ENCODE measurements around the gene ITSN1.

ITSN1 gene

DNA sequence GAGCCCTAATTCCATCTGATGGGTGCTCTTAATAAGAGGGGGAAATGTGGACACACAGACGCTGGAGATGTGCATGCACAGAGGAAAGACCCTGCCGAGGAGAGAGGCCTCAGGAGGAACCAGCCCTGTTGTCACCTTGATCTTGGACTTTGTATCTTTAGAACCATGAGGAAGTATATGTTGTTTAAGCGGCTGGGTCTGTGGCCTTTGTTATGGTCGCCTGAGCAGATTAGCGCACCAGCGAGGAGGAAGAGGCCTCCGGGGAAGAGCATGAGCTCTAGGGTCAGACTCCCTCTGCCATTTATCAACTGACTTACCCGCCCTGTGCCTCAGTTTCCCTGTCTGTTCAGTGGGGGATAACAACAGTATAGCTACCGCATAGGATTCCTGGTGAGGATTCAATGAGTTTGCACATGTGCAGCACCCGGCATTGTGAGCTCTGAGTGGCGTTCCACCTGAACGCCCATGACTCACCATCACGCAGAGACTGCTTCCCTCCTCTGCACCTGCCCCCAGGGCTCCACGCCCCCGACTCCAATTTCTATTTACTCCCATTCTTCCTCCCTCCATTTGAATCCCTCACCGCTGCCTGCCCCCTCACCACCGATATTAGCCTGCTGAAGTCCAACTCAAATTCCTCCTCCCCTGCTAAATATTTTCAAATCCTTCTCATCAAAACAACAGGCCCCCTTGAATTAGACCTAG lies 206.1 kb downstream of the ITSN1 start:
- TF ChIP-seq NFIC (IDR thresholded peaks at IDR 0.05) (0 out of 2 replicates have a peak, but pooled peaks have one; percentile 15), RAD21 (IDR thresholded peaks at IDR 0.05; ENCODE audit: low read depth) (no peak; the same call in 1 of the 2 replicates), FOXM1 (IDR thresholded peaks at IDR 0.05; ENCODE audit: borderline replicate concordance, low read depth) (no peak; the same call in 1 of the 2 replicates), TCF12 (IDR thresholded peaks at IDR 0.05; ENCODE audit: low read depth) (peak; percentile 82), TEAD4 (IDR thresholded peaks at IDR 0.05) (peak; percentile 53), EGR1 (IDR thresholded peaks at IDR 0.05) (peak; percentile 54; the same call in 1 of the 2 replicates), CEBPB (IDR thresholded peaks at IDR 0.05) (no peak), EP300 (IDR thresholded peaks at IDR 0.05; ENCODE audit: borderline replicate concordance) (peak; percentile 78), CREB1 (IDR thresholded peaks at IDR 0.05; ENCODE audit: low read depth) (no peak), YY1 (IDR thresholded peaks at IDR 0.05; ENCODE audit: low read depth) (no peak; the same call in 1 of the 2 replicates), ZBTB7A (IDR thresholded peaks at IDR 0.05; ENCODE audit: low read depth) (peak; percentile 88), TAF1 (IDR thresholded peaks at IDR 0.05; ENCODE audit: low read depth) (0 out of 2 replicates have a peak, but pooled peaks have one; percentile 25)
- TF ChIP-seq, protein P1, sequence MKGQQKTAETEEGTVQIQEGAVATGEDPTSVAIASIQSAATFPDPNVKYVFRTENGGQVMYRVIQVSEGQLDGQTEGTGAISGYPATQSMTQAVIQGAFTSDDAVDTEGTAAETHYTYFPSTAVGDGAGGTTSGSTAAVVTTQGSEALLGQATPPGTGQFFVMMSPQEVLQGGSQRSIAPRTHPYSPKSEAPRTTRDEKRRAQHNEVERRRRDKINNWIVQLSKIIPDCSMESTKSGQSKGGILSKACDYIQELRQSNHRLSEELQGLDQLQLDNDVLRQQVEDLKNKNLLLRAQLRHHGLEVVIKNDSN (IDR thresholded peaks at IDR 0.05) = 0 out of 2 replicates have a peak, but pooled peaks have one; percentile 20
- TF ChIP-seq, protein P2, sequence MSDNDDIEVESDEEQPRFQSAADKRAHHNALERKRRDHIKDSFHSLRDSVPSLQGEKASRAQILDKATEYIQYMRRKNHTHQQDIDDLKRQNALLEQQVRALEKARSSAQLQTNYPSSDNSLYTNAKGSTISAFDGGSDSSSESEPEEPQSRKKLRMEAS (IDR thresholded peaks at IDR 0.05) = peak; percentile 82
- TF ChIP-seq, protein P3, sequence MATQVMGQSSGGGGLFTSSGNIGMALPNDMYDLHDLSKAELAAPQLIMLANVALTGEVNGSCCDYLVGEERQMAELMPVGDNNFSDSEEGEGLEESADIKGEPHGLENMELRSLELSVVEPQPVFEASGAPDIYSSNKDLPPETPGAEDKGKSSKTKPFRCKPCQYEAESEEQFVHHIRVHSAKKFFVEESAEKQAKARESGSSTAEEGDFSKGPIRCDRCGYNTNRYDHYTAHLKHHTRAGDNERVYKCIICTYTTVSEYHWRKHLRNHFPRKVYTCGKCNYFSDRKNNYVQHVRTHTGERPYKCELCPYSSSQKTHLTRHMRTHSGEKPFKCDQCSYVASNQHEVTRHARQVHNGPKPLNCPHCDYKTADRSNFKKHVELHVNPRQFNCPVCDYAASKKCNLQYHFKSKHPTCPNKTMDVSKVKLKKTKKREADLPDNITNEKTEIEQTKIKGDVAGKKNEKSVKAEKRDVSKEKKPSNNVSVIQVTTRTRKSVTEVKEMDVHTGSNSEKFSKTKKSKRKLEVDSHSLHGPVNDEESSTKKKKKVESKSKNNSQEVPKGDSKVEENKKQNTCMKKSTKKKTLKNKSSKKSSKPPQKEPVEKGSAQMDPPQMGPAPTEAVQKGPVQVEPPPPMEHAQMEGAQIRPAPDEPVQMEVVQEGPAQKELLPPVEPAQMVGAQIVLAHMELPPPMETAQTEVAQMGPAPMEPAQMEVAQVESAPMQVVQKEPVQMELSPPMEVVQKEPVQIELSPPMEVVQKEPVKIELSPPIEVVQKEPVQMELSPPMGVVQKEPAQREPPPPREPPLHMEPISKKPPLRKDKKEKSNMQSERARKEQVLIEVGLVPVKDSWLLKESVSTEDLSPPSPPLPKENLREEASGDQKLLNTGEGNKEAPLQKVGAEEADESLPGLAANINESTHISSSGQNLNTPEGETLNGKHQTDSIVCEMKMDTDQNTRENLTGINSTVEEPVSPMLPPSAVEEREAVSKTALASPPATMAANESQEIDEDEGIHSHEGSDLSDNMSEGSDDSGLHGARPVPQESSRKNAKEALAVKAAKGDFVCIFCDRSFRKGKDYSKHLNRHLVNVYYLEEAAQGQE (IDR thresholded peaks at IDR 0.05; ENCODE audit: low read depth) = no peak

DNA sequence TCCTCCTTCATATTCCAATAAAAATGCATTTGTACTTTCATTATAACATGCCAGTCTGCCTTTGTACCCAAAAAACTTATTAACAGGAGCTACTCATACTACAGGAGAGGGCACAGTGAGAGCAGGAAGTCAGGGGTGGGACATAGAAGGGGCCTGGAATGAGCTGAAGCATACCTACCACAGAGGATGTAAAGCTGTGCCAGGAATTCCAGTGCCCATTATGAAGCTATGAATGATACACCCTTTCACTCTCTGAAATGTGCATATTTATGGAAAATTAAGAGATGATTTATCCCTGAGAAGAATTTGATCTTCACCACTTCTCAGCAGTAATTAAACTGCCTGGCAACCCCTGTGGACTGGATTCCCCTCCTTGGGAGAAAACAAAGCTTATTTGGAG lies 207.5 kb downstream of the ITSN1 start:
- TF ChIP-seq RAD21 (IDR thresholded peaks at IDR 0.05; ENCODE audit: low read depth) = 0 out of 2 replicates have a peak, but pooled peaks have one; percentile 1
- TF ChIP-seq TCF12 (IDR thresholded peaks at IDR 0.05; ENCODE audit: low read depth) = 0 out of 2 replicates have a peak, but pooled peaks have one; percentile 43
- TF ChIP-seq YY1 (IDR thresholded peaks at IDR 0.05; ENCODE audit: low read depth) = no peak
- TF ChIP-seq, protein P2 (IDR thresholded peaks at IDR 0.05) = no peak
- TF ChIP-seq CEBPB (IDR thresholded peaks at IDR 0.05) = no peak
- TF ChIP-seq CREB1 (IDR thresholded peaks at IDR 0.05; ENCODE audit: low read depth) = no peak
- TF ChIP-seq, protein P3 (IDR thresholded peaks at IDR 0.05; ENCODE audit: low read depth) = no peak
- TF ChIP-seq, protein P1 (IDR thresholded peaks at IDR 0.05) = no peak
- peak; percentile 55 for TF ChIP-seq NFIC (IDR thresholded peaks at IDR 0.05)
- TF ChIP-seq EP300 (IDR thresholded peaks at IDR 0.05; ENCODE audit: borderline replicate concordance) = peak; percentile 73; the same call in 1 of the 2 replicates
- TF ChIP-seq FOXM1 (IDR thresholded peaks at IDR 0.05; ENCODE audit: borderline replicate concordance, low read depth) = no peak
- peak; percentile 88 for TF ChIP-seq TEAD4 (IDR thresholded peaks at IDR 0.05)
- TF ChIP-seq TAF1 (IDR thresholded peaks at IDR 0.05; ENCODE audit: low read depth) = no peak
- TF ChIP-seq EGR1 (IDR thresholded peaks at IDR 0.05) = no peak
- 0 out of 2 replicates have a peak, but pooled peaks have one; percentile 28 for TF ChIP-seq ZBTB7A (IDR thresholded peaks at IDR 0.05; ENCODE audit: low read depth)

DNA sequence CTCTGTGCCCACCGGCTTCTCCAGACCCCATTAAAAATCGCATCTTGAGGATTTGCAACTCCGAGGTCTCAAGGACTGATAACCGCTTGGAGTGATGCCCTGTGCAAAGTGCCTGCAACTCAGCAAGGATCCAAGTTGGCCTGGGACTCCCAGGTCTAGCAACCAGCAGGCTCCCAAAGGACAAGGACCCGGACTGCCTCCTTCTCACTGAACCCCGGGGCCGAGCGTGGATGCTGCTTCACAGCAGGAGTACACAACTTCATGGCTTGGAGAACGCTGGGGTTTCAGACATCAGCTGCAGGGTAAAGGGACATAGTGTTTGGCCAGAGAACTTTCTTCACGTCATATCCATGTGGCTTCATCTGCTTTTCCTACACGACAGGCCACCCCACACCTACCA lies 208.1 kb downstream of the ITSN1 start:
- no peak for TF ChIP-seq EP300 (IDR thresholded peaks at IDR 0.05; ENCODE audit: borderline replicate concordance)
- TF ChIP-seq RAD21 (IDR thresholded peaks at IDR 0.05; ENCODE audit: low read depth) = no peak
- no peak for TF ChIP-seq TAF1 (IDR thresholded peaks at IDR 0.05; ENCODE audit: low read depth)
- TF ChIP-seq EGR1 (IDR thresholded peaks at IDR 0.05) = no peak
- TF ChIP-seq FOXM1 (IDR thresholded peaks at IDR 0.05; ENCODE audit: borderline replicate concordance, low read depth) = no peak
- TF ChIP-seq YY1 (IDR thresholded peaks at IDR 0.05; ENCODE audit: low read depth) = no peak
- TF ChIP-seq NFIC (IDR thresholded peaks at IDR 0.05) = no peak
- TF ChIP-seq, protein P1 (IDR thresholded peaks at IDR 0.05) = no peak
- no peak for TF ChIP-seq ZBTB7A (IDR thresholded peaks at IDR 0.05; ENCODE audit: low read depth)
- TF ChIP-seq, protein P2 (IDR thresholded peaks at IDR 0.05) = no peak
- TF ChIP-seq CEBPB (IDR thresholded peaks at IDR 0.05) = no peak
- no peak for TF ChIP-seq TEAD4 (IDR thresholded peaks at IDR 0.05)
- no peak for TF ChIP-seq TCF12 (IDR thresholded peaks at IDR 0.05; ENCODE audit: low read depth)
- no peak for TF ChIP-seq CREB1 (IDR thresholded peaks at IDR 0.05; ENCODE audit: low read depth)
- TF ChIP-seq, protein P3 (IDR thresholded peaks at IDR 0.05; ENCODE audit: low read depth) = no peak

Data from Ishikawa (cell line).